ENCODE results near the gene SLC41A3. TPM values are rescaled to one million over a fixed set of nuclear protein-coding genes. Genes with fewer than 3 reads are reported as not detected.

The SLC41A3 gene
- total and polyA plus RNA-seq, 2 experiments from 2014 or later = 33.4 to 55.1 TPM

DNA sequence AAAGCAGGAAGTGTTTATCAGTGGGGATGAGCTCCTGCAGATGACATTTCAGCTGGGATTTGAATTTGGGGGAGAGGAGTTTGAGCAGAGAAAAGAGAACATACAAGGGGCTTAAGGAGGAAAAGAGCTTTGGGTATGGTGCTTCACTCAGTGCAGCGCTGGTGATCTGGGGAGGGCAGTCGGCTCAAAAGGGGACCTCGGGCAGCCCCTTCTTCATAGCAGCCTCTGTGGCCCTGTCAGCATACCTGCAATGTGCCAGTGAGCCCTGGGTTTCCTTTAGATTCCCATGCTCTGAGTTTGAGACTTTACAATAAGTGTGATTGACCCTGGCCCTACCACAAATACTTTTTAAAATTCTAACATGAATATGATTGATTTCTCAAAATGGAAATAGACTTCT lies 74.7 kb downstream of the SLC41A3 start:
- H3K9me3 ChIP-seq (ENCODE audit: low read depth) = no peaks in the 10 kb centered on the region
- TF ChIP-seq, protein P1, sequence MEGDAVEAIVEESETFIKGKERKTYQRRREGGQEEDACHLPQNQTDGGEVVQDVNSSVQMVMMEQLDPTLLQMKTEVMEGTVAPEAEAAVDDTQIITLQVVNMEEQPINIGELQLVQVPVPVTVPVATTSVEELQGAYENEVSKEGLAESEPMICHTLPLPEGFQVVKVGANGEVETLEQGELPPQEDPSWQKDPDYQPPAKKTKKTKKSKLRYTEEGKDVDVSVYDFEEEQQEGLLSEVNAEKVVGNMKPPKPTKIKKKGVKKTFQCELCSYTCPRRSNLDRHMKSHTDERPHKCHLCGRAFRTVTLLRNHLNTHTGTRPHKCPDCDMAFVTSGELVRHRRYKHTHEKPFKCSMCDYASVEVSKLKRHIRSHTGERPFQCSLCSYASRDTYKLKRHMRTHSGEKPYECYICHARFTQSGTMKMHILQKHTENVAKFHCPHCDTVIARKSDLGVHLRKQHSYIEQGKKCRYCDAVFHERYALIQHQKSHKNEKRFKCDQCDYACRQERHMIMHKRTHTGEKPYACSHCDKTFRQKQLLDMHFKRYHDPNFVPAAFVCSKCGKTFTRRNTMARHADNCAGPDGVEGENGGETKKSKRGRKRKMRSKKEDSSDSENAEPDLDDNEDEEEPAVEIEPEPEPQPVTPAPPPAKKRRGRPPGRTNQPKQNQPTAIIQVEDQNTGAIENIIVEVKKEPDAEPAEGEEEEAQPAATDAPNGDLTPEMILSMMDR (IDR thresholded peaks at IDR 0.05; ENCODE audit: low read depth, low read length) = no peak
- peaks cover 16% of the 10 kb centered on the region for H3K4me1 ChIP-seq (ENCODE audit: low read depth)
- no peak overlapping the region for H3K27ac ChIP-seq
- H3K27me3 ChIP-seq = no peaks in the 10 kb centered on the region
- DNase-seq (ENCODE audit: low read depth in 1 of 2, low spot score in 1 of 2) = no peak
- no peaks in the 10 kb centered on the region for H3K36me3 ChIP-seq
- no peak overlapping the region for H3K4me3 ChIP-seq

DNA sequence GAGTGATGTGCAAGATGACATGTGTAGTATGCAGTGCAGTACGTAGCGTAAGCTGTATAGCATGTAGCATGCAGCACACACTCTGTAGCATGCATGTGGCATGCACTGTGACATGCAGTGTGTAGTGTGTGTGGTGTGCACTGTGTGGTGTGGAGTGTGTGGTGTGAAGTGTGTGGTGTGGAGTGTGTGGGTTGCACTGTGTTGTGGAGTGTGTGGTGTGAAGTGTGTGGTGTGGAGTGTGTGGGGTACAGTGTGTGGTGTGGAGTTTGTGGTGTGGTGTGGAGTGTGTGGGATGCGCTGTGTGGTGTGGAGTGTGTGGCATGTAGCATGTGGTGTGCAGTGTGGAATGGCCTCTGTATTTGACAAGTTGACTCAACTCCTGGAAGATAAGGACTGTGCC lies 75.7 kb downstream of the SLC41A3 start:
- DNase-seq (ENCODE audit: low read depth in 1 of 2, low spot score in 1 of 2) = no peak
- TF ChIP-seq, protein P1 (IDR thresholded peaks at IDR 0.05; ENCODE audit: low read depth, low read length) = no peak
- H3K27me3 ChIP-seq = no peaks in the 10 kb centered on the region
- peaks cover 16% of the 10 kb centered on the region for H3K4me1 ChIP-seq (ENCODE audit: low read depth)
- H3K27ac ChIP-seq = no peak overlapping the region
- H3K4me3 ChIP-seq = no peak overlapping the region
- no peaks in the 10 kb centered on the region for H3K36me3 ChIP-seq
- H3K9me3 ChIP-seq (ENCODE audit: low read depth) = no peaks in the 10 kb centered on the region

DNA sequence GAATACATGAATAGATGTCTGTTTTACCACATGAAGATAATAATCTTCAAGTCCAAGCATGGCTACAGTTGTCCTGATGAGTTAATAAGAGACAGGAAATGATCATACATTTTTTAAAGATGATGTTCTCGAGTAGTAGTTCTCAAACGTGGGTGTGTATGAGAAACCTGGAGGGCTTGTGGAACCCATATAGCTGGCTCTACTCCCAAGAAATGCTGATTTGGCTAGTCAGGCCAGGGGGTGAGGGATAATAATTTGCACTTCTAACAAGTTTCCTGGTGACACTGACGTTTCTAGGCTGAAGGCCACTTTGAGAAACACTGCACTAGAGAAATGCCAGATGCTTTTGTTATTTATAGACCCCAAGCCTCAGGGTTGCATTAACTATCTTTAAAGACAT lies 78.0 kb downstream of the SLC41A3 start:
- TF ChIP-seq, protein P1 (IDR thresholded peaks at IDR 0.05; ENCODE audit: low read depth, low read length) = no peak
- H3K36me3 ChIP-seq = no peaks in the 10 kb centered on the region
- H3K27me3 ChIP-seq = no peaks in the 10 kb centered on the region
- no peak overlapping the region for H3K4me3 ChIP-seq
- H3K27ac ChIP-seq = peak overlapping the region; percentile 80
- DNase-seq (ENCODE audit: low read depth in 1 of 2, low spot score in 1 of 2) = peak; percentile 29 to 59
- H3K9me3 ChIP-seq (ENCODE audit: low read depth) = no peaks in the 10 kb centered on the region
- peaks cover 16% of the 10 kb centered on the region for H3K4me1 ChIP-seq (ENCODE audit: low read depth)

DNA sequence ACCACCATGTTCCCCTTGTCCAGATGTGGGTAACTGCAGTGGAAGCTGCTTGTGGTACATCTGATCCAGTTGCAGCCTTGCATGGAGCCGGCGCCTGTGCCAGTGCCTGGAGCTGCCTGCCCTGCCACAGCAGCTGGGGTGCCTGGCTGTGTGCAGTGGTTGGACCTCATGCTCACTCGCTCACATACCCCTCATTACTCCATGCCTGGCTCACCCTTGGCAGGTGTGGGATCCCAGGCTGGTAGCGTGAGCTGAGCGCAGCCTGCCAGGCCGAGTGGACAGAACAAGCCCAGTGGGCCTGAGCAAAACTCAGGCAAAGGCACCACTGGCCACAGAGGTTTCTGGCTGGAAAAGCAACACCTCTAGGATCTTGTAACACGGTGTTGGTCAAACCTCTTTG lies 79.2 kb downstream of the SLC41A3 start:
- TF ChIP-seq, protein P1 (IDR thresholded peaks at IDR 0.05; ENCODE audit: low read depth, low read length) = no peak
- H3K9me3 ChIP-seq (ENCODE audit: low read depth) = no peaks in the 10 kb centered on the region
- H3K27me3 ChIP-seq = no peaks in the 10 kb centered on the region
- H3K4me1 ChIP-seq (ENCODE audit: low read depth) = peaks cover 16% of the 10 kb centered on the region
- DNase-seq (ENCODE audit: low read depth in 1 of 2, low spot score in 1 of 2) = no peak
- H3K4me3 ChIP-seq = no peak overlapping the region
- no peaks in the 10 kb centered on the region for H3K36me3 ChIP-seq
- no peak overlapping the region for H3K27ac ChIP-seq

DNA sequence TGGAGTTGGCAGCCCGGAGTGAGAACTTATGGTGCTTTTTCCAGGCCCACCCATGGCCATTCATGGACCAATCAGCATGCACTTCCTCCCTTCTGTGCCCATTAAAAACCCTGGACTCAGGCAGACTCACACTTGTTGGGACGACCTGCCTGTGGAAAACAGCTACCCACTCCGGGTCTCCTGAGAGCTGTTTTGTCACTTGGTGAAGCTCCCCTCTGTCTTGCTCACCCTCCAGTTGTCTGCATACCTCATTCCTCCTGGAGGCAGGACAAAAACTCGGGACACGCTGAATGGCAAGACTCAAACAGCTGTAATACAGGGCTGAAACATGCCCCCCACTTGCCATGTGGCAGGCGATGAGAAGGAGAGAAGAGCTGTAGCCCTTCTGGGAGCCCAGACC lies 79.7 kb downstream of the SLC41A3 start:
- Histone ChIP-seq H3K4me3 (no peak overlapping the region), H3K9me3 (ENCODE audit: low read depth) (no peaks in the 10 kb centered on the region), H3K27me3 (no peaks in the 10 kb centered on the region), H3K27ac (no peak overlapping the region), H3K4me1 (ENCODE audit: low read depth) (peaks cover 16% of the 10 kb centered on the region), H3K36me3 (no peaks in the 10 kb centered on the region)
- TF ChIP-seq, protein P1 (IDR thresholded peaks at IDR 0.05; ENCODE audit: low read depth, low read length) = no peak
- no peak for DNase-seq (ENCODE audit: low read depth in 1 of 2, low spot score in 1 of 2)

All from cardiac muscle cell (in vitro differentiated cells and primary cell).